Tibial nerve (tissue), 3 donors: ENCODE data around the gene CCN5.

Experiments used
- POLR2A ChIP-seq, 2 donors: fragments of 450-650 bp; IDR thresholded peaks; one replicate each; pipeline ENCODE4 v1.6.1; 2017; ENCODE audit warnings: antibody characterized with exemption in 2 of 2, mild to moderate bottlenecking in 2 of 2, moderate library complexity in 2 of 2
- TF ChIP-seq, protein P1 (sequence below), 5 experiments: fragments of 200-600 bp in 3 of 5; fragments of 450-650 bp in 2 of 5; sonication (generic) in 3 of 5; IDR thresholded peaks; one replicate each; pipeline ENCODE4 v1.5.1; 2016 to 2019; ENCODE audit warnings: antibody characterized with exemption in 5 of 5, mild to moderate bottlenecking in 3 of 5, moderate library complexity in 2 of 5

- no peak for TF ChIP-seq POLR2A (IDR thresholded peaks at IDR 0.05)
- TF ChIP-seq, protein P1, sequence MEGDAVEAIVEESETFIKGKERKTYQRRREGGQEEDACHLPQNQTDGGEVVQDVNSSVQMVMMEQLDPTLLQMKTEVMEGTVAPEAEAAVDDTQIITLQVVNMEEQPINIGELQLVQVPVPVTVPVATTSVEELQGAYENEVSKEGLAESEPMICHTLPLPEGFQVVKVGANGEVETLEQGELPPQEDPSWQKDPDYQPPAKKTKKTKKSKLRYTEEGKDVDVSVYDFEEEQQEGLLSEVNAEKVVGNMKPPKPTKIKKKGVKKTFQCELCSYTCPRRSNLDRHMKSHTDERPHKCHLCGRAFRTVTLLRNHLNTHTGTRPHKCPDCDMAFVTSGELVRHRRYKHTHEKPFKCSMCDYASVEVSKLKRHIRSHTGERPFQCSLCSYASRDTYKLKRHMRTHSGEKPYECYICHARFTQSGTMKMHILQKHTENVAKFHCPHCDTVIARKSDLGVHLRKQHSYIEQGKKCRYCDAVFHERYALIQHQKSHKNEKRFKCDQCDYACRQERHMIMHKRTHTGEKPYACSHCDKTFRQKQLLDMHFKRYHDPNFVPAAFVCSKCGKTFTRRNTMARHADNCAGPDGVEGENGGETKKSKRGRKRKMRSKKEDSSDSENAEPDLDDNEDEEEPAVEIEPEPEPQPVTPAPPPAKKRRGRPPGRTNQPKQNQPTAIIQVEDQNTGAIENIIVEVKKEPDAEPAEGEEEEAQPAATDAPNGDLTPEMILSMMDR (IDR thresholded peaks at IDR 0.05) = no peak
These were observed 12.5 kb downstream of the CCN5 start for GRCh38 chr20:44727651-44728050.
